Peyer's patch (tissue), 4 donors: ENCODE results near the gene ITGB7.

Experiments used
- POLR2A ChIP-seq, 2 donors: fragments of 450-650 bp; IDR thresholded peaks; one replicate each; pipeline ENCODE4 v1.5.1; 2017; ENCODE audit warnings: antibody characterized with exemption in 2 of 2, mild to moderate bottlenecking in 2 of 2, moderate library complexity in 2 of 2
- TF ChIP-seq, protein P1 (sequence below), 6 experiments: fragments of 450-650 bp in 4 of 6; fragments of 200-600 bp in 2 of 6; sonication (generic) in 1 of 6; IDR thresholded peaks; one replicate each; pipeline ENCODE4 v1.5.1; 2017 to 2019; ENCODE audit warnings: antibody characterized with exemption in 6 of 6, mild to moderate bottlenecking in 3 of 6, moderate library complexity in 1 of 6

DNA sequence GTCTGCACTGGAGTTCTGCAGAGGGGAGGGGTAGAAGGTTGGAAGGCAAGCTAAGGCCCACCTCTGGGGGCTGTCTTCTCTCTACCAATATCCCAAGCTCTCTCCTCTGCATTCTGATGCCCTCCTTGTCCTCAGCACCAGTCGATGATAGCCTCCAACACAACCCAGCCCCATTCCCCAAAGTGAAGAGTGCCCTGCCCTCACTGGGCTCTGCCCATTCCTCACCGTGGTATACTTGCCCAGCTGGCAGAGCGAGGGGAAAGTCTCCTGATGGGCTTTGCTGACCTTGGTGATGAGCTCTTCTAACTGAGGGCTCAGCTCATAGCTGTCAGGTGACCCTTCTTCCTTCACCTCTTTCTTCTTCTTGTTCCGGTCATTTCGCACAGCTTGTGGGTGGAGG is 7.2 kb upstream of the ITGB7 start:
- TF ChIP-seq, protein P1, sequence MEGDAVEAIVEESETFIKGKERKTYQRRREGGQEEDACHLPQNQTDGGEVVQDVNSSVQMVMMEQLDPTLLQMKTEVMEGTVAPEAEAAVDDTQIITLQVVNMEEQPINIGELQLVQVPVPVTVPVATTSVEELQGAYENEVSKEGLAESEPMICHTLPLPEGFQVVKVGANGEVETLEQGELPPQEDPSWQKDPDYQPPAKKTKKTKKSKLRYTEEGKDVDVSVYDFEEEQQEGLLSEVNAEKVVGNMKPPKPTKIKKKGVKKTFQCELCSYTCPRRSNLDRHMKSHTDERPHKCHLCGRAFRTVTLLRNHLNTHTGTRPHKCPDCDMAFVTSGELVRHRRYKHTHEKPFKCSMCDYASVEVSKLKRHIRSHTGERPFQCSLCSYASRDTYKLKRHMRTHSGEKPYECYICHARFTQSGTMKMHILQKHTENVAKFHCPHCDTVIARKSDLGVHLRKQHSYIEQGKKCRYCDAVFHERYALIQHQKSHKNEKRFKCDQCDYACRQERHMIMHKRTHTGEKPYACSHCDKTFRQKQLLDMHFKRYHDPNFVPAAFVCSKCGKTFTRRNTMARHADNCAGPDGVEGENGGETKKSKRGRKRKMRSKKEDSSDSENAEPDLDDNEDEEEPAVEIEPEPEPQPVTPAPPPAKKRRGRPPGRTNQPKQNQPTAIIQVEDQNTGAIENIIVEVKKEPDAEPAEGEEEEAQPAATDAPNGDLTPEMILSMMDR (IDR thresholded peaks at IDR 0.05), result no peak
- TF ChIP-seq POLR2A (IDR thresholded peaks at IDR 0.05), result no peak
